ENCODE results near the gene DYSF. TPM values are rescaled to one million over a fixed set of nuclear protein-coding genes. Genes with fewer than 3 reads are reported as not detected.

Gene DYSF
- total RNA-seq, 1 experiment from 2014 or later = 0.31 TPM

DNA sequence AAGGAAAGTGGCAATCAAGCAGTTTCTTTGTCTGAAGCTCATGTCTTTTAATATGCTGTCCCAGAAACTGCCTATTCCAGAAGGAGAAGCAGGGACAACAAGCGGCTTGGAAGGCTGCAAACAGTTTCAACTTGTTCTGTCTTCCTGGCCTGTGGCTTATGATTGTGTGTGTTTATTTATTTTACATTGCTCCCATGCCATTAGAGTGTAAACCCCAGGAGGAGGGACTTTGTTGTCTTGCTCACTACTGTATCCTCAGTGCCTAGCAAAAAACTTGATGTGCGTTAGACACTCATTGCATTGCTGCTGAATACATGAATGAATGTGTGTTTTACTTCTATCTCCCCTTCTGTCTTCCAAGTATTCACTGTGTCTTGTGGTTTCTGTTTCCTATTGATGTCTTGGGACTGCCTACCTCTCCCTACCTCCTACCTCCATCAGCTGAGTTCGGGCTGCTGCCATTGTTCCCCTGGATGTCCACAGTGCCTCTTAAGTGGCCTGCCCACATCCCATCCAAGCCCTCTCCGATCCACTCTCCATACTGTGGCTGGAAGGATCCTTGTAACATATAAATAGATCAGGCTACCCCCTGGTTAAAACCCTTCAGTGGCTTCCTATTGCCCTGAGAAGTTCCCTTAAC, 261.4 kb downstream of the DYSF start:
- 0 out of 2 replicates have a peak, but pooled peaks cover 3% of the 10 kb centered on the region for H3K4me1 ChIP-seq (ENCODE audit: control insufficient read depth, insufficient read depth, low read length)
- no peak overlapping the region for H3K4me3 ChIP-seq (ENCODE audit: low read depth in 2 of 2, low read length in 2 of 2)
- ATAC-seq (no peak), DNase-seq (ENCODE audit: low read depth, low spot score) (no peak)
- TF ChIP-seq CTCF (IDR thresholded peaks at IDR 0.05) (no peak), POLR2AphosphoS5 (IDR thresholded peaks at IDR 0.05; ENCODE audit: low read depth, low read length) (no peak), TCF7L2 (IDR thresholded peaks at IDR 0.05; ENCODE audit: low read depth, low read length) (no peak), SIN3A (IDR thresholded peaks at IDR 0.05; ENCODE audit: borderline replicate concordance, insufficient read depth, low read depth, low read length) (no peak), REST (IDR thresholded peaks at IDR 0.05; ENCODE audit: insufficient read depth in 1 of 2, low read depth in 2 of 2, low read length in 1 of 2) (no peak)
- BruUV-seq (replicated peaks) = no TSS peak
- H3K9me3 ChIP-seq (ENCODE audit: control insufficient read depth, insufficient read depth, low read depth, low read length) = no peaks in the 10 kb centered on the region
- no peak overlapping the region for H3K27ac ChIP-seq (ENCODE audit: low read length)
- intact Hi-C loops (cut with micrococcal nuclease; ENCODE audit: unreplicated experiment) = no loop called here
- in situ Hi-C loops (cut with HindIII; ENCODE audit: low pct_unique_long_range_greater_than_20kb, low sequenced_read_pairs) = no loop called here
- no peaks in the 10 kb centered on the region for H3K27me3 ChIP-seq (ENCODE audit: control insufficient read depth, insufficient read depth, low read length)
- ChIA-PET CTCF (no interaction called here), POLR2A (no interaction called here)
- no peaks in the 10 kb centered on the region for H3K36me3 ChIP-seq (ENCODE audit: control insufficient read depth, insufficient read depth, low read length)

DNA sequence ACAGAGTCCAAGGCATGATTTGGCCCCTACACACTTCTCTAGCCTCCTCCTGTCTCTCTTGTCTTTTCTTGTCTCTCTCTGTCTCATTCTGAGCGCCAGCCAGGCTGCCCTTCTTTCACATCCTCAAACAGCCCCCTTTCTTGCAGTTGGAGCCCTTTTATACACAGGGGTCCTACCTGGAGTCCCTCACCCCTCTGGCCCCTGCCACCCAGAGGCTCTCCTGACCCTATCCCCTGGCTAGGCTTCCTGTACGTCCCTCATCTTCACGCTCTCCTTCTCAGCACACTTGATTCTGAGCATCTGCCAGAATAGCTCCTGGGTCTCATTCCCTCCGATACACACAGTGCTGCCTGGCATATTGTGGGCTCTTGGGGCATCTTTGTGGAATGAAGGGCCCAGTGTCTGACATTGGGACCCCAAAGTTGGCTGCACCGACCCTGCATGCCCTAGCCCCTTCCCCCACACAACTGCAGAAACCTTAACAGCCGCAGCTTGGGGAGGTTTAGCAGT, 261.9 kb downstream of the DYSF start:
- TF ChIP-seq REST (IDR thresholded peaks at IDR 0.05; ENCODE audit: insufficient read depth in 1 of 2, low read depth in 2 of 2, low read length in 1 of 2) = no peak
- TF ChIP-seq SIN3A (IDR thresholded peaks at IDR 0.05; ENCODE audit: borderline replicate concordance, insufficient read depth, low read depth, low read length) = no peak
- H3K4me3 ChIP-seq (ENCODE audit: low read depth in 2 of 2, low read length in 2 of 2) = no peak overlapping the region
- H3K36me3 ChIP-seq (ENCODE audit: control insufficient read depth, insufficient read depth, low read length) = no peaks in the 10 kb centered on the region
- DNase-seq (ENCODE audit: low read depth, low spot score) = no peak
- H3K4me1 ChIP-seq (ENCODE audit: control insufficient read depth, insufficient read depth, low read length) = 0 out of 2 replicates have a peak, but pooled peaks cover 3% of the 10 kb centered on the region
- in situ Hi-C loops (cut with HindIII; ENCODE audit: low pct_unique_long_range_greater_than_20kb, low sequenced_read_pairs) = no loop called here
- no TSS peak for BruUV-seq (replicated peaks)
- POLR2A ChIA-PET = no interaction called here
- no peak for ATAC-seq
- H3K27ac ChIP-seq (ENCODE audit: low read length) = no peak overlapping the region
- CTCF ChIA-PET = no interaction called here
- no peaks in the 10 kb centered on the region for H3K27me3 ChIP-seq (ENCODE audit: control insufficient read depth, insufficient read depth, low read length)
- intact Hi-C loops (cut with micrococcal nuclease; ENCODE audit: unreplicated experiment) = no loop called here
- no peaks in the 10 kb centered on the region for H3K9me3 ChIP-seq (ENCODE audit: control insufficient read depth, insufficient read depth, low read depth, low read length)
